ENCODE results near the gene PARVA.

- TF ChIP-seq CTCF (IDR thresholded peaks at IDR 0.05) (no peak), POLR2A (IDR thresholded peaks at IDR 0.05) (no peak), POLR2AphosphoS5 (IDR thresholded peaks at IDR 0.05) (no peak)
Observed at GRCh38 chr11:12525466-12526055, 148.2 kb downstream of the PARVA start.

All from sigmoid colon (tissue), 4 donors.